Left lung (tissue), 10 donors: ENCODE results near the gene TMEM11. TPM values are rescaled to one million over a fixed set of nuclear protein-coding genes. Genes with fewer than 3 reads are reported as not detected.

Experiments used
- ATAC-seq: fragments of 200-7000 bp; cut with Tn5 transposase; one replicate; pipeline ENCODE4 v1.9.1; 2020; ENCODE audit warnings: moderate library complexity
- DNase-seq, 4 donors: peaks; one replicate each; pipeline ENCODE4 v3.0.0-alpha.2; 2013 to 2020
- H3K27ac ChIP-seq, 2 donors: fragments of 200-600 bp; sonication (generic) in 1 of 2; one replicate each; pipeline versions ENCODE4 v1.5.0 to v1.8.0; 2020 to 2021
- H3K27me3 ChIP-seq, 2 donors: fragments of 200-600 bp; sonication (generic) in 1 of 2; one replicate each; pipeline versions ENCODE4 v1.5.0 to v1.8.0; 2020 to 2021
- H3K36me3 ChIP-seq, 2 donors: fragments of 200-600 bp; sonication (generic) in 1 of 2; one replicate each; pipeline versions ENCODE4 v1.5.0 to v1.8.0; 2020 to 2021
- H3K4me1 ChIP-seq, 2 donors: fragments of 200-600 bp; one replicate each; pipeline ENCODE4 v1.8.0; 2021
- H3K4me3 ChIP-seq, 2 donors: fragments of 200-600 bp; sonication (generic) in 1 of 2; one replicate each; pipeline versions ENCODE4 v1.5.0 to v1.8.0; 2020 to 2021; ENCODE audit warnings: mild to moderate bottlenecking in 1 of 2
- H3K9me3 ChIP-seq, 2 donors: fragments of 200-600 bp; sonication (generic) in 1 of 2; one replicate each; pipeline versions ENCODE4 v1.5.0 to v1.8.0; 2020 to 2021
- CTCF ChIP-seq, 2 donors: fragments of 200-600 bp; sonication (generic) in 1 of 2; IDR thresholded peaks; one replicate each; pipeline versions ENCODE4 v1.5.0 to v1.8.0; 2021; ENCODE audit warnings: antibody characterized with exemption in 2 of 2
- intact Hi-C, 2 donors: fragments of 100-400 bp; cut with DNase I; formaldehyde crosslinking; loops; one replicate each; pipeline versions ENCODE4 v1.11.2 to v1.14.2; 2022
- polyA plus RNA-seq, 6 donors: library from polyadenylated mRNA; unstranded; fragments of 120-200 nt; gene quantifications; one replicate each; pipeline ENCODE4 v1.2.1, GENCODE V29; 2013; ENCODE audit not compliant: insufficient read length in 6 of 6
- total RNA-seq, 2 donors: library from RNA; stranded (reverse); fragmentation: NEBNext Ultra II Directional; extraction: Animal tissue kit (Norgen Biotek cat#: 25700); gene quantifications; one replicate each; pipeline ENCODE4 v1.2.1, GENCODE V29; 2021
- donor health status: DM: no; HTN: yes; CAD: no.
- donor health status: DM: no; HTN: no; CAD: no.

TMEM11 gene
- total and polyA plus RNA-seq, 8 donors: 17.1 to 25.1 (median 19.5) TPM

GRCh38 chr17:21208352-21208751, 5.6 kb downstream of the TMEM11 start:
- intact Hi-C loops: no loop called here
- no peak overlapping the region for H3K4me3 ChIP-seq
- no peak for TF ChIP-seq CTCF (IDR thresholded peaks at IDR 0.05)

GRCh38 chr17:21204935-21205334, 9.0 kb downstream of the TMEM11 start:
- intact Hi-C loops: no loop called here

More at GRCh38 chr17:21208352-21208751, 5.6 kb downstream of the TMEM11 start:
- Histone ChIP-seq H3K27me3 (no peaks in the 10 kb centered on the region), H3K4me1 (peaks cover 23 to 49% of the 10 kb centered on the region in 2 donors), H3K9me3 (no peaks in the 10 kb centered on the region), H3K36me3 (peaks cover 0 to 43% of the 10 kb centered on the region in 2 donors), H3K27ac (no peak overlapping the region)
- no peak for DNase-seq
- ATAC-seq: no peak

GRCh38 chr17:21202512-21202911, 11.4 kb downstream of the TMEM11 start:
- Histone ChIP-seq H3K27ac (no peak overlapping the region), H3K4me1 (peaks cover 0 to 26% of the 10 kb centered on the region in 2 donors), H3K4me3 (no peak overlapping the region), H3K9me3 (no peaks in the 10 kb centered on the region), H3K36me3 (peaks cover 0 to 49% of the 10 kb centered on the region in 2 donors), H3K27me3 (no peaks in the 10 kb centered on the region)
- TF ChIP-seq CTCF (IDR thresholded peaks at IDR 0.05): no peak
- intact Hi-C loops: no loop called here
- ATAC-seq (no peak), DNase-seq (no peak)

More at GRCh38 chr17:21204935-21205334, 9.0 kb downstream of the TMEM11 start:
- Histone ChIP-seq H3K4me1 (peaks cover 4 to 35% of the 10 kb centered on the region in 2 donors), H3K36me3 (peaks cover 0 to 55% of the 10 kb centered on the region in 2 donors), H3K27ac (no peak overlapping the region), H3K27me3 (no peaks in the 10 kb centered on the region), H3K4me3 (no peak overlapping the region), H3K9me3 (no peaks in the 10 kb centered on the region)
- TF ChIP-seq CTCF (IDR thresholded peaks at IDR 0.05): no peak
- DNase-seq (no peak), ATAC-seq (no peak)

- TF ChIP-seq CTCF (IDR thresholded peaks at IDR 0.05): no peak
- H3K4me3 ChIP-seq: no peak overlapping the region
- no peaks in the 10 kb centered on the region for H3K27me3 ChIP-seq
- intact Hi-C loops: no loop called here
- no peak for ATAC-seq
- DNase-seq: no peak
- peaks cover 0 to 26% of the 10 kb centered on the region in 2 donors for H3K4me1 ChIP-seq
- H3K9me3 ChIP-seq: no peaks in the 10 kb centered on the region
- H3K36me3 ChIP-seq: peaks cover 0 to 49% of the 10 kb centered on the region in 2 donors
- H3K27ac ChIP-seq: no peak overlapping the region
Measured at GRCh38 chr17:21201874-21202273, 12.1 kb downstream of the TMEM11 start.

GRCh38 chr17:21201298-21201595, 12.7 kb downstream of the TMEM11 start:
- DNase-seq (no peak), ATAC-seq (no peak)
- TF ChIP-seq CTCF (IDR thresholded peaks at IDR 0.05): no peak
- Histone ChIP-seq H3K4me1 (peaks cover 0 to 26% of the 10 kb centered on the region in 2 donors), H3K36me3 (peaks cover 0 to 54% of the 10 kb centered on the region in 2 donors), H3K27me3 (no peaks in the 10 kb centered on the region), H3K9me3 (no peaks in the 10 kb centered on the region), H3K27ac (no peak overlapping the region), H3K4me3 (no peak overlapping the region)
- intact Hi-C loops: no loop called here
